COLO668 (cell line): Measurements from ENCODE around the gene CORT.
"Not testable (repeated sequence)": the region's sequence is repeated elsewhere in the genome, so short reads cannot be mapped to it uniquely, and the experiment has no call there.

ENCODE experiments used
- DNase-seq: peaks from one replicate; lab custom pipeline; 2025; ENCODE audit not compliant: unreplicated experiment; lab: John Stamatoyannopoulos, UW

Gene CORT

GRCh38 chr1:10474309-10474612 is 24.4 kb downstream of the CORT start:
- DNase-seq = not testable (repeated sequence)

- DNase-seq = peak; percentile 97
Observed at GRCh38 chr1:10474613-10475507, 25.0 kb downstream of the CORT start, which contains the start of gene PEX14. PEX14 (plus strand) TSS chr1:10474950; CDS start chr1:10474967, 17 bp downstream.

GRCh38 chr1:10475510-10475909 is 25.7 kb downstream of the CORT start:
- DNase-seq = no peak

- DNase-seq = no peak
Observed at GRCh38 chr1:10479296-10479695, 29.5 kb downstream of the CORT start.

GRCh38 chr1:10480614-10481013 is 30.8 kb downstream of the CORT start:
- no peak for DNase-seq

- DNase-seq = no peak
Observed at GRCh38 chr1:10484521-10484920, 34.7 kb downstream of the CORT start.

DNA sequence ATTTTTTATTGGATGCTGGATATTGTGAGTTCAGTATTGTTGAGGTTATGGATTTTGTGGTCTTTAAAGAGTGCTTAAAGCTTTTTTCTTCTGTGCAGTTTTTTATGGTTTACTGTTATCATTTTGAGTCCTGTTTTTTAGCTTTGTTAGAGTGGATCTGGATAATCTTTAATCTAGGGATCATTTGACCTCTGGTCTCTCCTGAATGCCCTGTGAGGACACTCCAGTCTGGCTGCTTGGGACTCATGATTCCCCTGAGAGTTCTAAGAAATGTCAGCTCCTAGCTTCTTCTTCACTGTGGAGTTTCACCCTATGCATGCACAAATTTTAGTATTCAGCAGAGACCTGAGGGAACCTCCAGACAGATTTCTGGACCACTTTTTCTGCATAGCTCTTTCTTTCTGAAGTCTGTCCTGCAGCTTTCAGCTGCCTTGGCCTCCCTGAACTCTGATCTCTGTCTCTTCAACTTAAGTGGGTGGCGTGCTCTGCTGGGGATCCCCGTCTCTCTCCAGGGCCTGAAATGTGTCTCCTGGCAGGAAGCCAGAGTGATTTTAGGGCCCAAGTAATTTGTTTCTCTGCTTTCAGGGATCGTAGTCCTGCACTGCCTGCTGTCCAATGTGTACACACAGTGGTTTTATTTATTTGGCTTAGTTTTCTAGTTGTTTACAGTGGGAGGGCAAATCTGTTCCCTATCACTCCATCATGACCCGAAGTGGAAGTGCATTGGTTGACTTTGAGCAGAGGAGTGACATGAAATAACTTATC is 39.6 kb downstream of the CORT start:
- DNase-seq = no peak

DNA sequence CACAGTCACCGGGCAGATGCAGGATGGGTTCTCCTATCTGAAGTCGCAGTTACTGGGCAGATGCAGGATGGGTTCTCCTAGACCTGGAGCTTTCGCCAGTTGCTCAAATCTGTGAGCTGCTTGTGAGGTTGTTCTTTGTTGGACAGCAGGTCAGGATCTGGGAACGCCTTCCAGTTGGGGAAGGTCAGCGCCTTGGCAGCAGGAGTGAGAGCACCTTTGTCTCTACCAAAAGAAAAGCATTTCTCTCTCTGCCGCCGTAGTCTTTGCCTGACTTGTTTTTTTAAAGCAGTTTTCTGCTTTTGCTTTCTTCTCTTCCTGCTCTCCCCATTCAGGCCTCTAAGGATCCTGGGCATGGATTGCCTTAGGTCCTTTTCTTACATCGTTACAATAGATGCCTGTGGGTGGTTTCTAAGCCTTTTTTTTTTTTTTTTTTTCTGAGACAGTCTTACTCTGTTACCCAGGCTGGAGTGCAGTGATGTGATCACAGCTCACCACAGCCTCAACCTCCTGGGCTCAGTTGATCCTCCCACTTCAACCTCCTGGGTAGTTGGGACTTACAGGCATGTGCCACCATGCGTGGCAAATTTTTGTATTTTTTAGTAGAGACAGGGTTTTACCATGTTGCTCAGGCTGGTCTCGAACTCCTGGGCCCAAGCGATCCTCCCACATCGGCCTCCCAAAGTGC is 40.6 kb downstream of the CORT start:
- DNase-seq = no peak

DNA sequence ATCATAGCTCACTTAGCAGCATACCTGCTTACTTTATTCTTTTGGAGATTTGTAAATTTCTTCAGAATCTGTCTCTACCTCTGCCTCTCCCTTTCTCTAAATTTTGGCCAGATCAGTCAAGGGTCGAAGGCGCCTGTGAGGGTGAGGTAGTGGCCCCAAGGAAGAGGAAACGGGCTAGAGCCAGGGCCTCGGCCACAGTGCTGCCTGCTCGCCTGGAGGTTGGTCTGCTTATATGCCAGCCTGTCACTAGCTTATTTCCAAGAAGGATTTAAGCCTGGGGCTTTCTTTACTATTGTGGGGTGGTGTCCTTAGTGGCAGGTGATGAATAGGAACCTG is 44.6 kb downstream of the CORT start:
- DNase-seq = no peak

DNA sequence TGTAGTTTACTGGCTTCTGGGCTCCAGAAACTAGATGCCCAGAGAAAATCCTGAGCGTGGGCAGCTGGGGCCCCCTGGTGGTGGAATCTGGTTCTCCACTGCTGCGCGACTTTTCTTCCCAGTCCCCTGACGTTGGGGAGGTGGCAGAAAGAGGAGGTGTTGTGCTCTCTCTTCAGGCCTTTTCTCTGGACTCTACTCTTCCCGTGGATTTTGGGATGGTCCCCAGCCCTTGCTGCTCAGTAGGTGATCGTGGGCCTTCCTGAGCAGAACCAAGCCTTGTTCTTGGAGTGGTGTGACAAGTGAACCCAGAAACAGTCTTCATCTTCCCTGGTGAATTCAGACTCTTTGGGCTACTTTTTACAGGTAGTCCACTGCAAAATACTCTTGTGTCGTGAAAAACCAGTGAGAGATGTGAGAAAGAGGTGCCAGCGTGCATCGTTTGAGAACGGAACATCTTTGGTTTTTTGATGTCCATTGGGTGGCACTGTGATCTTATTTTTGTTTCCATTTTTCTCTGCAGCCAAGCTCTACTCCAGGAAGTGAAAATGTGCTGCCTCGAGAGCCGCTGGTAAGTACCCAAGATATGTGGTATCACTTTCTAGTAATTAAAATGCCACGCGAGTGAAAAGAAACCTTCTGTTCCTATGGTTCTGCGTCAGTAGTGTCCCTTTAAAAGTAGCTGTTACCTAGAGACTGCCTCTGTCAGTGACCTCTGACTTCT is 45.1 kb downstream of the CORT start:
- DNase-seq = peak; percentile 82

DNA sequence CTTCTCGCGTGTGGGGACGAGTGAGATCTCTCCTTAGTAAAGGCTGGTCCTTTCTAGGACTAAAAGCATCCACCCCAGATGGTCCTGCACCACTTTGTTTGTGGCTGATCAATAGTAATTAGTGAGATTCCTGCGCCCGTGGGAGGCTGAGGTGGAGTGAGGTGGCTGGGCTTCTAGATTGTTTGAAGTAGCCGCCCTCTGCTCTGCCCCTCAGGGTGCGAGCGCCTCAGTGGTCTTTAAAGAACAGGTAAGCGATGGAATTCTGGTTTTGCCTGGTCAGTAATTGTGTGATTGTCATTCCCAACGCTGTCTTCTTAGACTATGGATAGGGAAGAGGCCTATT is 45.6 kb downstream of the CORT start:
- DNase-seq = no peak

- DNase-seq = no peak
Observed at GRCh38 chr1:10495952-10496351, 46.1 kb downstream of the CORT start.

GRCh38 chr1:10497109-10497508 is 47.3 kb downstream of the CORT start:
- DNase-seq = no peak

DNA sequence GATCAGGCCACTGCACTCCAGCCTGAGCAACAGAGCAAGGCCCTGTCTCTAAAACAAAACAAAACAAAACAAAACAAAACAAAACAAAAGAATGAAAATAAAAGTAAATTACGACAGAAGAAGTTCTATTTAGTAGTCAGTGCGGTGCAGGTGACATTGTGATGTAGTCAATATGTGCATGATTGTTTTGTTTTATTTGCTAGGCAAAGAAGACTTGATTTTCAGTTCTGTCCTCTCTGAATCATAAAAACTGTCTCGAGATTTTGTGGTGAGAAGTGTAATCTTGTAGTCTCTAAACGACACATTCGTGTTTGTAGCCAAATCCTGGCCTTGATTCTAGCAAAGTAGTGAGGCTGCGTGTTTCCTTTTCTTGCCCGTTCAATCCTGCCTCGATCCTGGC is 48.4 kb downstream of the CORT start:
- DNase-seq = no peak
